Uterus (tissue), 4 donors: ENCODE data around the gene GAS7. TPM values are rescaled to one million over a fixed set of nuclear protein-coding genes. Genes with fewer than 3 reads are reported as not detected.

Source experiments
- DNase-seq, 2 donors: peaks; one replicate each; pipeline ENCODE4 v3.0.0-alpha.2; 2019 to 2020
- H3K27ac ChIP-seq, 2 donors: fragments of 200-600 bp; sonication (generic); 1 replicate in 1 of 2; 2 replicates in 1 of 2; pipeline ENCODE4 v1.5.1; 2016 to 2018
- H3K27me3 ChIP-seq, 2 donors: fragments of 200-600 bp; sonication (generic); one replicate each; pipeline ENCODE4 v1.5.1; 2018 to 2019; ENCODE audit warnings: control low read depth in 1 of 2
- H3K36me3 ChIP-seq, 2 donors: fragments of 200-600 bp; sonication (generic); one replicate each; pipeline ENCODE4 v1.5.1; 2019; ENCODE audit warnings: control low read depth in 1 of 2
- H3K4me1 ChIP-seq, 2 donors: fragments of 200-600 bp; sonication (generic); one replicate each; pipeline ENCODE4 v1.5.1; 2018 to 2019; ENCODE audit warnings: control low read depth in 1 of 2
- H3K4me3 ChIP-seq, 2 donors: fragments of 200-600 bp; sonication (generic); 1 replicate in 1 of 2; 2 replicates in 1 of 2; pipeline ENCODE4 v1.5.1; 2018 to 2019; ENCODE audit warnings: mild to moderate bottlenecking in 1 of 2
- H3K9me3 ChIP-seq, 2 donors: fragments of 200-600 bp; sonication (generic); one replicate each; pipeline ENCODE4 v1.5.1; 2019; ENCODE audit warnings: control low read depth in 1 of 2
- CTCF ChIP-seq, 4 experiments: fragments of 200-600 bp in 2 of 4; fragments of 450-650 bp in 2 of 4; sonication (generic) in 2 of 4; IDR thresholded peaks; one replicate each; pipeline ENCODE4 v1.5.1; 2016 to 2019; ENCODE audit warnings: antibody characterized with exemption in 4 of 4, mild to moderate bottlenecking in 2 of 4, moderate library complexity in 1 of 4
- POLR2A ChIP-seq, 2 donors: fragments of 450-650 bp; IDR thresholded peaks; one replicate each; pipeline ENCODE4 v1.6.1; 2016; ENCODE audit warnings: antibody characterized with exemption in 2 of 2, mild to moderate bottlenecking in 1 of 2, moderate library complexity in 1 of 2
- intact Hi-C: fragments of 100-400 bp; cut with DNase I; formaldehyde crosslinking; loops from one replicate; pipeline ENCODE4 v1.15.1; 2023; ENCODE audit warnings: low total_unique reads
- total RNA-seq, 4 donors: library from RNA; depleted of rRNA in 3 of 4; stranded (reverse); fragments of >200 nt in 3 of 4; gene quantifications; one replicate each; pipeline versions ENCODE4 v1.1.0 to v1.2.4, GENCODE V29; 2014 to 2023
- donor health status: DM: yes; HTN: yes; CAD: no.

The GAS7 gene
- total RNA-seq, 4 donors from 2014 or later: 12.8 to 95.9 (median 40.8) TPM

GRCh38 chr17:10219193-10219592 is 20.8 kb upstream of the GAS7 start:
- no peak for TF ChIP-seq CTCF (IDR thresholded peaks at IDR 0.05)
- TF ChIP-seq POLR2A (IDR thresholded peaks at IDR 0.05): no peak

GRCh38 chr17:10217916-10218315 is 19.5 kb upstream of the GAS7 start:
- intact Hi-C loops: no loop called here
- H3K4me1 ChIP-seq: no peaks in the 10 kb centered on the region
- H3K36me3 ChIP-seq: no peaks in the 10 kb centered on the region
- H3K9me3 ChIP-seq: no peaks in the 10 kb centered on the region
- no peak for DNase-seq
- H3K27me3 ChIP-seq: no peaks in the 10 kb centered on the region
- no peak overlapping the region for H3K27ac ChIP-seq
- H3K4me3 ChIP-seq: no peak overlapping the region
- TF ChIP-seq CTCF (IDR thresholded peaks at IDR 0.05) (no peak), POLR2A (IDR thresholded peaks at IDR 0.05) (no peak)

More at GRCh38 chr17:10219193-10219592, 20.8 kb upstream of the GAS7 start:
- Histone ChIP-seq H3K27me3 (no peaks in the 10 kb centered on the region), H3K9me3 (no peaks in the 10 kb centered on the region), H3K4me3 (no peak overlapping the region), H3K36me3 (no peaks in the 10 kb centered on the region), H3K4me1 (no peaks in the 10 kb centered on the region), H3K27ac (no peak overlapping the region)
- intact Hi-C loops: no loop called here
- no peak for DNase-seq

- no peaks in the 10 kb centered on the region for H3K27me3 ChIP-seq
- H3K4me3 ChIP-seq: no peak overlapping the region
- no peak overlapping the region for H3K27ac ChIP-seq
- H3K4me1 ChIP-seq: no peaks in the 10 kb centered on the region
- H3K9me3 ChIP-seq: no peaks in the 10 kb centered on the region
- H3K36me3 ChIP-seq: no peaks in the 10 kb centered on the region
- TF ChIP-seq CTCF (IDR thresholded peaks at IDR 0.05) (no peak), POLR2A (IDR thresholded peaks at IDR 0.05) (no peak)
- no peak for DNase-seq
- intact Hi-C loops: no loop called here
These were observed 18.0 kb upstream of the GAS7 start for GRCh38 chr17:10216213-10216938.

- Histone ChIP-seq H3K9me3 (no peaks in the 10 kb centered on the region), H3K36me3 (no peaks in the 10 kb centered on the region), H3K27ac (no peak overlapping the region), H3K27me3 (no peaks in the 10 kb centered on the region), H3K4me3 (no peak overlapping the region), H3K4me1 (no peaks in the 10 kb centered on the region)
- no peak for TF ChIP-seq POLR2A (IDR thresholded peaks at IDR 0.05)
- no peak for TF ChIP-seq CTCF (IDR thresholded peaks at IDR 0.05)
- intact Hi-C loops: no loop called here
- DNase-seq: no peak
These were observed 16.9 kb upstream of the GAS7 start for GRCh38 chr17:10215286-10215685.

- TF ChIP-seq POLR2A (IDR thresholded peaks at IDR 0.05): no peak
- no peak for TF ChIP-seq CTCF (IDR thresholded peaks at IDR 0.05)
- DNase-seq: no peak
- Histone ChIP-seq H3K36me3 (no peaks in the 10 kb centered on the region), H3K27ac (no peak overlapping the region), H3K4me1 (peaks cover 0 to 3% of the 10 kb centered on the region in 2 donors), H3K27me3 (no peaks in the 10 kb centered on the region), H3K9me3 (no peaks in the 10 kb centered on the region), H3K4me3 (no peak overlapping the region)
- intact Hi-C loops: no loop called here
These were observed 13.3 kb upstream of the GAS7 start for GRCh38 chr17:10211666-10212065.
